ENCODE measurements around the gene ZNF684.

The ZNF684 gene

GRCh38 chr1:40582116-40582515 is 50.7 kb downstream of the ZNF684 start:
- H3K36me3 ChIP-seq (ENCODE audit: insufficient read depth, low read length) = no peaks in the 10 kb centered on the region
- H3K79me2 ChIP-seq (ENCODE audit: insufficient read depth, low read length) = no peaks in the 10 kb centered on the region
- H3K27me3 ChIP-seq (ENCODE audit: insufficient read depth, low read length, poor library complexity, severe bottlenecking) = no peaks in the 10 kb centered on the region
- no peak overlapping the region for H3K4me2 ChIP-seq (ENCODE audit: low read depth, low read length, poor library complexity, severe bottlenecking)
- no peaks in the 10 kb centered on the region for H4K20me1 ChIP-seq (ENCODE audit: insufficient read depth, low read length, poor library complexity, severe bottlenecking)
- TF ChIP-seq CTCF (conservative IDR thresholded peaks at IDR 0.05; ENCODE audit: low read length) (no peak), EZH2phosphoT487 (IDR thresholded peaks at IDR 0.05; ENCODE audit: borderline replicate concordance) (no peak)
- 0 out of 2 replicates have a peak, but pooled peaks cover 3% of the 10 kb centered on the region for H3F3A ChIP-seq (ENCODE audit: low read depth)
- H3K4me3 ChIP-seq (ENCODE audit: low read length, poor library complexity, severe bottlenecking) = no peak overlapping the region
- no peaks in the 10 kb centered on the region for H3K9me3 ChIP-seq (ENCODE audit: insufficient read depth, low read depth, low read length)
- H3K4me1 ChIP-seq (ENCODE audit: insufficient read depth, low read length, poor library complexity, severe bottlenecking) = peaks cover 19% of the 10 kb centered on the region
- H3K9ac ChIP-seq (ENCODE audit: low read depth, low read length, poor library complexity, severe bottlenecking) = no peak overlapping the region
- H2AFZ ChIP-seq (ENCODE audit: low read length) = no peak overlapping the region
- H3K9me2 ChIP-seq (replicated peaks; ENCODE audit: low read depth, low read length) = no peaks in the 10 kb centered on the region

- Histone ChIP-seq H2AFZ (ENCODE audit: low read length) (no peak overlapping the region), H3K4me1 (ENCODE audit: insufficient read depth, low read length, poor library complexity, severe bottlenecking) (peaks cover 19% of the 10 kb centered on the region), H4K20me1 (ENCODE audit: insufficient read depth, low read length, poor library complexity, severe bottlenecking) (no peaks in the 10 kb centered on the region), H3K4me2 (ENCODE audit: low read depth, low read length, poor library complexity, severe bottlenecking) (no peak overlapping the region), H3K9me3 (ENCODE audit: insufficient read depth, low read depth, low read length) (no peaks in the 10 kb centered on the region), H3K36me3 (ENCODE audit: insufficient read depth, low read length) (no peaks in the 10 kb centered on the region), H3K9ac (ENCODE audit: low read depth, low read length, poor library complexity, severe bottlenecking) (no peak overlapping the region), H3F3A (ENCODE audit: low read depth) (0 out of 2 replicates have a peak, but pooled peaks cover 3% of the 10 kb centered on the region), H3K79me2 (ENCODE audit: insufficient read depth, low read length) (no peaks in the 10 kb centered on the region), H3K9me2 (replicated peaks; ENCODE audit: low read depth, low read length) (no peaks in the 10 kb centered on the region), H3K4me3 (ENCODE audit: low read length, poor library complexity, severe bottlenecking) (no peak overlapping the region), H3K27me3 (ENCODE audit: insufficient read depth, low read length, poor library complexity, severe bottlenecking) (no peaks in the 10 kb centered on the region)
- TF ChIP-seq EZH2phosphoT487 (IDR thresholded peaks at IDR 0.05; ENCODE audit: borderline replicate concordance) (no peak), CTCF (conservative IDR thresholded peaks at IDR 0.05; ENCODE audit: low read length) (no peak)
Observed at GRCh38 chr1:40583980-40584379, 52.5 kb downstream of the ZNF684 start.

GRCh38 chr1:40588586-40588985 is 57.1 kb downstream of the ZNF684 start:
- Histone ChIP-seq H2AFZ (ENCODE audit: low read length) (no peak overlapping the region), H3K4me1 (ENCODE audit: insufficient read depth, low read length, poor library complexity, severe bottlenecking) (peaks cover 44% of the 10 kb centered on the region), H3K4me3 (ENCODE audit: low read length, poor library complexity, severe bottlenecking) (no peak overlapping the region), H3K9ac (ENCODE audit: low read depth, low read length, poor library complexity, severe bottlenecking) (no peak overlapping the region), H3K9me2 (replicated peaks; ENCODE audit: low read depth, low read length) (no peaks in the 10 kb centered on the region), H3K9me3 (ENCODE audit: insufficient read depth, low read depth, low read length) (no peaks in the 10 kb centered on the region), H3K36me3 (ENCODE audit: insufficient read depth, low read length) (no peaks in the 10 kb centered on the region), H4K20me1 (ENCODE audit: insufficient read depth, low read length, poor library complexity, severe bottlenecking) (no peaks in the 10 kb centered on the region), H3K4me2 (ENCODE audit: low read depth, low read length, poor library complexity, severe bottlenecking) (no peak overlapping the region), H3K27me3 (ENCODE audit: insufficient read depth, low read length, poor library complexity, severe bottlenecking) (no peaks in the 10 kb centered on the region), H3K79me2 (ENCODE audit: insufficient read depth, low read length) (no peaks in the 10 kb centered on the region), H3F3A (ENCODE audit: low read depth) (0 out of 2 replicates have a peak, but pooled peaks cover 3% of the 10 kb centered on the region)
- TF ChIP-seq CTCF (conservative IDR thresholded peaks at IDR 0.05; ENCODE audit: low read length) (no peak), EZH2phosphoT487 (IDR thresholded peaks at IDR 0.05; ENCODE audit: borderline replicate concordance) (no peak)
